GM18907 (cell line): ENCODE measurements around the gene SLC25A42.

Experiments used
- ATAC-seq: cut with Tn5 transposase; IDR thresholded peaks from one replicate; pipeline ENCODE4 v1.9.1; 2021; ENCODE audit warnings: mild to moderate bottlenecking, moderate library complexity; ENCODE audit not compliant: unreplicated experiment

SLC25A42 gene

DNA sequence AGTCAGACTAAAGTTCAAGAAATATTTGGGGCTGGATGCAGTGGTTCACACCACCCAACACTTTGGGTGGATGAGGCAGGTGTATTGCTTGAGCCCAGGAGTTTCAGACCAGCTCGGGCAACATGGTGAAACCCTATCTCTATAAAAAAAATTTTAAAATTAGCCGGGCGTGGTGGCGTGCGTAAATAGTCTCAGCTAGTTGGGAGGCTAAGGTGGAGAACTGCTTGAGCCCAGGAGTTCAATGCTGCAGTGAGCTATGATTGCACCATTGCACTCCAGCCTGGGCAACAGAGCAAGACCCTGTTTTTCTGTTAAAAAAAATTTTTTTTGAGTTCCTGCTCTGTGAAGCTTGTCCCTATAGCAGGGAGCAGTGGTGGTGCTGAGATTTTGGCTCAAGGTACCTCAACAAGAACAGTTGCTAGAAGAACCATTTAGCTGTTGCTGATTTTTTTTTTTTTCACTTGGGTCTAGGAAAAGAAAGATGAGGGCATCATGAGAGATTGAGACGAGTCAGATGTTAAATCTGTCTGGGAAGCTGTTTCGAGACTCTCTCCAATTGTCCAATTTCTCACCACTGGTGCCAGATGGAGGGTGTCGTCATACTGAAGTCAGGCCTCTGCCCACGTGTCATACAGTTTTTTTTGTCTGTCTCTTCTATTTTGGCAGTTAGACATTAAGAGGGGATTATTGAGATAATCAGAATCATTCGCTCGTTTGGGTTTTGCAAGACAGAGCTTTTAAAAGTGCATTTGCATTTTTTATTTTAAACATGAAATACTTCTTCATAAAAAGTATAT, 3.7 kb downstream of the SLC25A42 start:
- no peak for ATAC-seq

DNA sequence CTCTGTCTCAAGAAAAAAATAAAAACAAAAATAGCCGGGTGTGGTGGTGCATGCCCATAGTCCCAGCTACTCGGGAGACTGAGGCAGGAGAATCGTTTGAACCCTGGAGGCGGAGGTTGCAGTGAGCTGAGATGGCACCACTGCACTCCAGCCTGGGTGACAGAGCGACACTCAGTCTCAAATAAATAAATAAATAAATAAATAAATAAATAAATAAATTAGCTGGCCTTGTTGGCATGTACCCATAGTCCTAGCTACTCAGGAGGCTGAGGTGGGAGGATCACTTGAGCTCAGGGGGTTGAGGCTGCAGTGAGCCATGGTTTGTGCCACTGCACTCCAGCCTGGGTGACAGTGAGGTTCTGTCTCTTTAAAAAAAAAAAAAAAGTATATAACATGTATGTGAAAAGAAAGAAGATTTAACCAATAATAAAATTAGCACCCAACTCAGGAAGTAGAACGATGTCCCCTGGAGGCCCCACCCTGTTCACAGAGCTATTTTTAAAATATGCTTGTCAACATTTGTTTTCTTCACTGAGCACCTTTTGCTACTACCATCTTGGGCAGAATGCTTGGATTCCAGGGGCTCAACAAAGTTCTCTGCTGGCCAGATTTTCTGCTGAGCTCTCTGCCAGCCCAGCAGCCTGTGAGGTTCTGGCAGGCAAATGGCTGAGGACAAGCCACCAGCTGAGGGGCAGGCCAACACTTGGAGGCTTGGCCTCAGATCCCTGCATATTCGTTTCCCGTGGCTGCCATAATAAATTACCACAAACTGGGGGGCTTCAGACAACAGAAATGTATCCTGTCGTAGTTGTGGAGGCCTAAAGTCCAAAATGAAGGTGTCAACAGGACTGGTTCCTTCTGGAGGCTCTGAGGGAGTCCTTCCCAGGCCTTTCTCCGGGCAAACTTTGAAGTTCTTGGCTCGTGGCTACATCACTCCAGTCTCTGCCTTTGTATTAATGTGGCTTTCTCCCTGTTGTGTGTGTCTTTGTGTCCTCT, 5.2 kb downstream of the SLC25A42 start:
- ATAC-seq = no peak

DNA sequence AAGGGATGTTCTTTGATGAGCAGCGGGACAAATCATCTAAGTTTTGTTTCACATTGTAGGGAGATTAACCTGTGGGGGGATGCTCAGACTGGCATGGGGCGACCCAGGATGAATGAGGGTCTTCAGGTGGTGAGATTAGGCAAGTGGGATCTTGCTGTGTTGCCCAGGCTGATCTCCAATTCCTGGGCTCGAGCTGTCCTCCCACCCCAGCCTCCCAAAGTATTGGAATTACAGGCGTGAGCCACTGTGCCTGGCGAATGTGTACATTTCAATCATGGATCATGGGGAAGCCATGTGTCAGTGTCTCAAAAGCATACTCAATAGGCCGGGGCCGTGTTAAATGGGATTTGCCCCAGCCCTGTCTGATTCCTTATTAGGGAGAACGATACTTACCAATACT, 8.1 kb downstream of the SLC25A42 start:
- no peak for ATAC-seq

DNA sequence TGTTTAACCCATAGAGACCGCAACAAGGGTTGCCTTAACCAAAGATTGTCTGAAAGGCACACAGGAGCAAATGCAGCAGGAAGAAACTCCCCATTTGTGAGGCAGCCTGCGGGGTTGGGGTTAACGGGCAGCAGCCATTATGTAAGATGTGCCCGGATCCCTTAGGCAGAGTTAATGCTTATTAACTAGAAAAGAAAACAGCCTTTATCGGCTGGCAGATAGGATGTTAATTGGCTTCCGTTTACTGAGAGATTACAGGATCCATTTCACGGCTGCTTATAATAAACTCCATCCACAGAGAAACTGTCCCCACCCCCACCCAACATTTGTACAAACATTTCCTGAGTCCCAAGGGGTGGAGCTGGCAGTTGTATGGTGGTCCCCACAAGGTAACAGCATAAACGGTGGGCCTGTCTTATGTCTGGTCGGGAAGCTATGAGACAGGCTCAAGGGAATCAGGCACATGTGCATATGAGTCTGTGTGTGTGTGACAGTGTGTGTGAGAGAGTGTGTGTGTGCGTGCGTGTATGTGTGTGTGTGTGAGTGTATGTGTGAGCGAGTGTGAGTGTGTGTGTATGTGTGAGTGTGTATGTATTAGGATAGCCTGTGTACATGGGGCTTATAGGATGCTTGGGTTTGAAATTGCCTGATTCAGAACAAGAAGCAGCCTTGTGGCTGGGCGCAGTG, 10.5 kb downstream of the SLC25A42 start:
- ATAC-seq = no peak

DNA sequence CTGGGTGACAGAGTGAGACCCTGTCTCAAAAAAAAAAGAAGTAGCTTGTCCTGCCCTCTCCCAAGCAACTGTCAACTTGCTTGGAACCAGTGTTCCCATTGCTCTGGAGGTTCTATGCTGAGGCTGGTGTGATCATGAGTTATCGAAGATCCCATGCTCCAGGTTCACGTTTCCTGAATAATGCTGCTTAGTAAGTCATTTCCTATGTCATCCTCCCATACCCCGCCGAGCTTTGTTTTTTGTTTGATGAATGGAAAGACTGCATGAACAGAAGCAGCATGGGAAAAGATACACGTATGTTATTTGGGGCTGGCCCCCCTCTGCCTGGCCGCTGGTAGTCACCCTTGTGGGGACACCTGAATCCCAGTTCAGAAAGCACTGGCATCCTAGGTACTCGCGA, 11.3 kb downstream of the SLC25A42 start:
- ATAC-seq = no peak

DNA sequence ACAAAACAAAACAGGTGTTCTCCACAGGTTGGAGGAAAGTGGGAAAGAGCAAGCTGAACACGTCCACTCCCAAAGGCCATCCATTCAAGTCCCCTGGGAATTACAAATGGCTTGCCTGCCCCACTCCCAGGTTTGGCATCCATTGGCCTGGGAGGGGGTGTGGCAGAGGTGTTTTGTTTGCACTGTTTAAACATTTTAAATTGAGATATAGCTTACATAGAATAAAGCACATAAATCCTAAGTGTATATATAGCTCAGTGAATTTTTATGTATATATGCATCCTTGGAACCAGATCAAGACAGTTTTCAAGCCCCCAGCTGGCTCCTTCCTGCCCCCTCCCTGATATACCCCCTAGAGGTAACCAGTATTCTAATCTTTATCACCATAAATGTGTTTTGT, 12.7 kb downstream of the SLC25A42 start:
- ATAC-seq = no peak

DNA sequence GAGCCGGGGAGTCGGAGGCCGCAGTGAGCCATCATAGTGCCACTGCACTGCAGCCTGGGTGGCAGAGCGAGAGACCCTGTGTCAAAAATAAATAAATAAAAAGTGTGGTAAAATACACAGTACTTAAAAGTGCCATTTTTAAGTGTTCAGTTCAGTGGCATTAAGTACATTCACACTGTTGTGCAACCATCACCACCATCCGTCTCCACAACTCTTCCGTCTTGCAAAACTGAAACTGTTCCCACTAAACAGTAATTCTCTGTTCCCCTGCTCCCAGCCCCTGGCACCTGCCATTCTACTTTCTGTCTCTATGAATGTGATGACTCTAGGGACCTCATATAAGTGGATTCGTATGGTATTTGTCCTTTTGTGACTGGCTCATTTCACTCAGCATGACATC, 13.3 kb downstream of the SLC25A42 start:
- no peak for ATAC-seq

DNA sequence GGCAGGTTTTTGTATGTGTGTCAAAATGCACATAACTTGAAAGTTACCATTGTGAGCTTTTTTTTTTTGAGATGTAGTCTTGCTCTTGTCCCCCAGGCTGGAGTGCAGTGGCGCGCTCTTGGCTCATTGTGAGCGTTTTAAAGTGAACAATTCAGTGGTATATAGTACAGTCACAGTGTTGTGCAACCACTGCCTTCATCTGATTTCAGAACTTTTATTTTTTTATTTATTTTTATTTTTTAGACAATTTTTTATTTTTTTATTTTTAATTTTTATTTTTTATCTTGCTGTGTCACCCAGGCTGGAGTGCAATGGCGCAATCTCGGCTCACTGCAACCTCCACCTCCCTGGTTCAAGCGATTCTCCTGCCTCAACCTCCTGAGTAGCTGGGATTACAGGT, 15.0 kb downstream of the SLC25A42 start:
- ATAC-seq = no peak

DNA sequence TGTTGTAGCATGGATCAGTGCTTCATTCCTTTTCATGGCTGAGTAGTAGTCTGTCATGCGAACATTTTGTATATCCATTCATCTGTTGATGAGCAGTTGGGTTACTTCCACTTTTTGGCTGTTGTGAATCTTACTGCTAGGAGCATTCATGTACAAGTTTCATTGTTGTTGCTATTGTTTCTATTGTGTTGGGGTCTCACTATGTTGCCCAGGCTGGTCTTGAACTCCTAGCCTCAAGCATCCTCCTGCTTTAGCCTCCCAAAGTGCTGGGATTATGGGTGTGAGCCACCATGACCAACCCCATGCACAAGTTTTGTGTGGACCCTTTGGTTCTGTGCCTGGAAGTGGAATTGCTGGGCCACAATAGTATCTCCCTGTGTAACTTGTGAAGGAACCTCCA, 15.8 kb downstream of the SLC25A42 start:
- no peak for ATAC-seq

DNA sequence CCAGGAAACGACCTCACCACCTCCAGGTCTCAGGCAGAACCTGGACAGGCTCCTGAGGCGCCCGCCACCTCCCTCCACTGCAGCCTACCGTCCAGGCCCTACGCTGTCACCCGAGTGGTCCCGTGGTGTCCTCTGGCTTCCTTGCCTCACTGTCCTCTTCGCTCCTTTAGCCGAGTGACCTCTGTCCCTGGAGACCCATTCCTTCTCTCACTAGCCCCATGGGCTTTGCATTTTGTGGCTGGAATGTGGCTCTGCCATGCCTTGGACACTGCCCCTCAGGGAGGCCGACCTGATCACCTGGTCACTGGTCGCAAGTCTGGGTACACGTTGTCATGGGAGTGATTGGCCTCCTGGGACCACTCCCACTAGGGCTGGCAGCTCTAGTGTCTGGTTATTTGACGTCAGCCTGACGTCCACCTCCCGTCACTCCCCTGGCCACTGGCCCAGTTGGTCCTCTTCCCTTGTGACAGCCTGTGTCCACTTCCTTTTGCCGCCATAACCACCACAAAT, 17.9 kb downstream of the SLC25A42 start:
- no peak for ATAC-seq

DNA sequence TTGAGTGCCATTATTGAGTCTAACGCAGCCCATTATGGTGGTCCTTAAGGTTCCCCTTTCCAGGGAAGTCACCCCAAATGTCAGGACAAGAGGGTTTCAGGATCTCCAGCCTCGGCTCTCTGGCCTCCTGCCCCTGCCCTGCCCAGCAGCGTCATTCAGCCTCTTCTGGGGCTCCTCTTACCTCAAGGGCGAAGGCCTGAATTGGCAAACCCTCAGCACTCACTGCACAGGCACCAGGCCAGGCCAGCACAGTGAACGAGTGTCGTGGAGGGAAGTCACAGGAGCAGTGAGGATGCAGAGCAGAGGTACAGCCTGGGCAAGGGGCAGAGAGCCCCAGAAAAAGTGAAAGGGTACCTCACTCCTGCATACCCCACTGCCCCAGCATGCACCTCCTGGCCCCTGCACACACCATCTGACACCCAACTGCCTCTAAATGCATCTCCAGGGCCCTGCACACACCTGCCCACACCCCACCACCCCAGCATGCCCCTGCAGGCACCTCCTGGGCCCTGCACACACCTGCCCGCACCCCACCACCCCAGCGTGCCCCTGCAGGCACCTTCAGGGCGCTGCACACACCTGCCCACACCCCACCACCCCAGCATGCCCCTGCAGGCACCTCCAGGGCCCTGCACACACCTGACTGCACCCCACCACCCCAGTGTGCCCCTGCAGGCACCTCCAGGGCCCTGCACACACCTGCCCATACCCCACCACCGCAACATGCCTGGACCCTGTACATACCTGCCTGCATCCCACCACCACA, 19.8 kb downstream of the SLC25A42 start:
- ATAC-seq = no peak

DNA sequence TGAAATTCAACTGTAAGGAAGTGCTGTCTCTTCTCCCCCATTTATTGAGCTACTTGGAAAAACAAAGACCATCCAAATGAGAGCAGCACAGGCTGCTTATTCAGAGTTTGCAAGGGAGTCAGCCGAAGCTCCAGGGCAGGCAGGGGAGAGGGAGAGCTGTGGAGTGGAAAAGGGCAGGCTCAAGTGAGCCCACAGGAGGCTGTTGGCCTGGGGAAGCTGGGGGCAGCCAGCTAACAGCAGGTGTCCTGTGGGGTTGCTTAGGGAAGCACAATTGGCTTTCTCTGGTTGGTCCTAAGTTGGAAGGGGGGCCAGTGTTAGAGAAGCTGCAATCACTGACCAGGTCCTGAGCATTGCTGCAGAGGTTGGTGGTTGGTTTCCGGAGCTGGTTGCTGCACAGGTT, 23.9 kb downstream of the SLC25A42 start:
- ATAC-seq = no peak

DNA sequence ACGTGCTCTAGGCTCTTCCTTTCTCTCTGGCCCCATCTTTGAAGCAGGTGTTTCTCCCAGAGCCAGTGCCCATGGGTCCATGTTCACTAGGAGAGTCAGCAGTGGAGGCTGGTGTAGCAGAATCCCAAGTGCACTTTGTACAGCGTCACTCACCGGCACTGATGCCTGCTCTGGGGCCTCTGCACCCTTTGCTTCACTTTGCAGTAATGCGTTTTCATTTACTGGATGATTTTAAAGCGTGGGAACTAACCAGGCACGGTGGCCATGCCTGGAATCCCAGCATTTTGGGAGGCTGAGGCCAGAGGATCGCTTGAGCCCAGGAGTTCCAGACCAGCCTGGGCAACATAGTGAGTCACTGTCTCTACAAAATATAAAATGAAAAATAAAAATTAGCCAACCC, 30.7 kb downstream of the SLC25A42 start:
- ATAC-seq = no peak

DNA sequence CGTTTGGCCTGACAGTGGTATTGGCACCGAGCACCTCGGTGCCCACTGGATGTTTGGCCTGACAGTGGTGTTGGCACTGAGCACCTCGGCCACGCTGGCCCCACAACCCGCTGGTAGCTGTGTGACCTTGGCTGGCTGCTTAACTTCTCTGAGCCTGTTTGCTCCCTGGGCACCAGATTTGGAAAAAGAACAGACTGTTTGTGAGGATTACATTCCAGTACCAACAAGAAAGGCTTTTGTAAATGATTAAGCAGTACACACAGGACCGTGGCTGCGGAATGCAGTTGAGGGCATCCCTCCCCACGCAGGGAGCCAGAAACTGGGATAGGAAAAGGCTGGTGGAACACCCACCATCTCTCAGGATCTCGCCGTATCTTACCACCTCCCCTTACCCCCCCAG, 31.9 kb downstream of the SLC25A42 start:
- no peak for ATAC-seq

DNA sequence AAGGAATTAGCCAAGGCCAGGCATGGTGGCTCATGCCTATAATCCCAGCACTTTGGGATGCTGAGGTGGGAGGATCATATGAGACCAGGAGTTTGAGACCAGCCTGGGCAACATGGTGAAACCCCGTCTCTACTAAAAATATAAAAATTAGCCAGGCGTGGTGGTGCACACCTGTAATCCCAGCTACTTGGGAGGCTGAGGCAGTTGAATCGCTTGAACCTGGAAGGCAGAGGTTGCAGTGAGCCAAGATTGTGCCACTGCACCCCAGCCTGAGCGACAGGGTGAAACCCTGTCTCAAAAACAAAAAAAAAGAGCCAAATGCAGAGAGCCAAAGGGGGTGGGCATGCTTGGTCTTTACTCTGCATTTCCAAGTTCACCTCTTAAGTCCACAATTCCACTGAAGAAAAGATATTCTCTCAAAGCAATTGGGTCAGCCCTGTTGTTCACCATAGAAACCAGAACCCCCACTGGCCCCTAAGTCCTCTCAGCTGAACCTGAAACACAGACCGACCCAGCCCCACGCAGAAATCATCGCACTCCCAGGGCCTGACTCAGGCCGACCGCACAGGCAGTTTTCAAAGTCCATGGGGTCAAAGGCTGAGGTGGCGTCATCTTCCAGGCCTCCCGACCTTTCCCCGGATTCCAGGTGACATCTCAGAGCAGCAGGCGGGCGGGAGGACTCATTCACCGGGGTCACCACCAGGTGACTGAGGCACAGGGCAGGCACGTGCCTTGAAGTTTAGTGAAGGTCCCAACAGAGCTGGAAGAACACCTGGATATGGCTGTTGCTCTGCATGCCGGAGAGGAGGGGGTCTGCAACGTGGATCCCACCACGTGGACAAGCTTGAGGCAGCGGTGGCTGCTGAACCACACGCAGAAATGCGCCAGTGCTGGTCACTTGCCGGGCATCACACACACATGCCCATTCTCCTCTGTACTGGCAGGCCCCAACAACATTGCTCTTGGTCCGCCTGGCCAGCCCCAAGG, 33.1 kb downstream of the SLC25A42 start:
- ATAC-seq = no peak

DNA sequence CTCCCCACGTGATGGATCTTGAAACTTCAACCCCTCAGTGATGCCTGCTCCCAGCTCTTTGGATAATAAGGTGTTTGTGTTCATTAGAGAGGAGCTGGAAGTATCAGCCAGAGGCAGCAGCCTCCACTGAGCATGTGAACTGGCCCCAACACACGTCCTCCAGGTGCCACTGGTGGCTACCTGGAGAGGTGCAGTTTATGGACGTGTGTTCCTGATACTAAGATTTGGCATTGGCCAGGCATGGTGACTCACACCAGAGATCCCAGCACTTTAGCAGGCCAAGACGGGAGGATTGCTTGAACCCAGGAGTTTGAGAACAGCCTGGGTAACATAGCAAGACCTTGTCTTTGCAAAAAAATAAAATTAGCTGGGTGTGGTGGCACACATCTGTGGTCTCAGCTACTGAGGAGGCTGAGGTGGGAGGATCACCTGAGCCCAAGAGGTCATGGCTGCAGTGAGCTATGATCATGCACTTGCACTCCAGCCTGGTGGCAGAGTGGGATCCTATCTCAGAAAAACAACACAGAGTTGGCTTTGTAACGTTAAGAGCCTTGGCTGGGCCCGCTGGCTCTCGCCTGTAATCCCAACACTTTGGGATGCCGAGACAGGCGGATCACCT, 34.4 kb downstream of the SLC25A42 start:
- no peak for ATAC-seq

DNA sequence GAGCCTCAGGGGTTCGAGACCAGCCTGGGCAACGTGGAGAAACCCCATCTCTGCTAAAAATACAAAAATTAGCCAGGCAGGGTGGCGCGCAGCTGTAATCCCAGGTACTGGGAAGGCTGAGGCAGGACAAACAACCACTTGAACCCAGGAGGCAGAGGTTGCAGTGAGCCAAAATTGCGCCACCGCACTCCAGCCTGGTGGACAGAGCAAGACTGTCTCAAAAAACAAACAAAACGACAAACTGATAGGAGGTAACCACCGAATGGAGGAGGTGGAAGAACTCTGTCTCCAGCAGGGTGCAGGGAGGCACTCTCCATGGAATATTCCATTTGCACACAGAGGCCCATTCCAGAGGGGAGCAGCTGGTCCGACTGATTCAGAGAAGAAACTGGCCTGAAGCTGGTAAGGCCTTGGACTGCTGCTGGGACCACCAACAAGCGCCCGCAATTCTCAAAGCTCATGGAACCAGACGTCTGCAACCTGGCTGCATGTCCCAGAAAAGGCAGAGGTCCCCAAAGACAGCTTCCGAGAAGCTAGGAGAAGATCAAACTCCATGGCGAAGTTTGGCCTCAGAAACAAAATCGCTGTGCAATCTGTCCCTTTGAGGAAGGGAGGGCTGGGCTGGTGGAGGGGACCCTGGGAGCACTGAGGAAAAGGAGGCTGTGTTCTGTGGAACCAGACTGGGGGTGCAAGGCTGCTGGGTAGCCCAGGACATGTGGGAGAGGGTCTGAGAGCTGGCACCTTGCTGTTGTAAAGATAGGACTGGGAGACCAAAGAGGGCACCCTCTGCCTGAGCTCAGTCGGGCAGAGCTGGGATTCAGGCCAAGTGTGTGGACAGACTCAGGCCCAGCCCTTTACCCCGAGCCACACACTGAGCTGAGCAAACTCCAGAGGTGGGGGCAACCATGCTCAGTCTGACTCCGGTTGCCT, 35.2 kb downstream of the SLC25A42 start:
- ATAC-seq = no peak

DNA sequence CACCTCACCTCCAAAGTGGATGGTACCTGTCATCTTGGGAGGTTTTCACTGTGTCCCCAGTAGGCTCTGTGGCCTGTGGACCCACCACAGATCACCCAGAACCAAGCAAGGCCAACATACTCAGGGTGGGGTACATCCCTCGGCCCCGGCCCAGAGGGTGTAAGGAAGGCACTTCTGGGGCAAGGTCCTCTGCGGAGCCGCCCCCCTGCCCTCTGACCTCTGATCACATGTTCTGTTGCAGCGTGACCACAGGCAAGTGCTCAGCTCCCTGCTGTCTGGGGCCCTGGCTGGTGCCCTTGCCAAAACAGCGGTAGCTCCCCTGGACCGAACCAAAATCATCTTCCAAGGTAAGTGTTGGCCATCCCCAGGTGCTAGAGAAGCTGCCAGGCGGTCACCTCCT, 37.7 kb downstream of the SLC25A42 start:
- no peak for ATAC-seq
